ENCODE data around the gene IL1R2. TPM values are rescaled to one million over a fixed set of nuclear protein-coding genes. Genes with fewer than 3 reads are reported as not detected.

The IL1R2 gene
- total RNA-seq, 2 donors from 2014 or later: 18.3 to 47.7 TPM

GRCh38 chr2:101985793-101986164, 6.0 kb upstream of the IL1R2 start:
- H3K4me1 ChIP-seq (ENCODE audit: control insufficient read depth in 1 of 2, low read depth in 2 of 2): peaks cover 0 to 15% of the 10 kb centered on the region in 2 donors
- DNase-seq (ENCODE audit: low spot score) (no peak), ATAC-seq (ENCODE audit: insufficient number of reproducible peaks, low FRiP score, low read depth) (no peak)
- no peaks in the 10 kb centered on the region for H3K36me3 ChIP-seq
- H3K27ac ChIP-seq: no peak overlapping the region
- no peak overlapping the region for H3K4me3 ChIP-seq
- TF ChIP-seq, protein P1, sequence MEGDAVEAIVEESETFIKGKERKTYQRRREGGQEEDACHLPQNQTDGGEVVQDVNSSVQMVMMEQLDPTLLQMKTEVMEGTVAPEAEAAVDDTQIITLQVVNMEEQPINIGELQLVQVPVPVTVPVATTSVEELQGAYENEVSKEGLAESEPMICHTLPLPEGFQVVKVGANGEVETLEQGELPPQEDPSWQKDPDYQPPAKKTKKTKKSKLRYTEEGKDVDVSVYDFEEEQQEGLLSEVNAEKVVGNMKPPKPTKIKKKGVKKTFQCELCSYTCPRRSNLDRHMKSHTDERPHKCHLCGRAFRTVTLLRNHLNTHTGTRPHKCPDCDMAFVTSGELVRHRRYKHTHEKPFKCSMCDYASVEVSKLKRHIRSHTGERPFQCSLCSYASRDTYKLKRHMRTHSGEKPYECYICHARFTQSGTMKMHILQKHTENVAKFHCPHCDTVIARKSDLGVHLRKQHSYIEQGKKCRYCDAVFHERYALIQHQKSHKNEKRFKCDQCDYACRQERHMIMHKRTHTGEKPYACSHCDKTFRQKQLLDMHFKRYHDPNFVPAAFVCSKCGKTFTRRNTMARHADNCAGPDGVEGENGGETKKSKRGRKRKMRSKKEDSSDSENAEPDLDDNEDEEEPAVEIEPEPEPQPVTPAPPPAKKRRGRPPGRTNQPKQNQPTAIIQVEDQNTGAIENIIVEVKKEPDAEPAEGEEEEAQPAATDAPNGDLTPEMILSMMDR (IDR thresholded peaks at IDR 0.05): no peak
- no peaks in the 10 kb centered on the region for H3K27me3 ChIP-seq (replicated peaks; ENCODE audit: insufficient read depth)
- H3K9me3 ChIP-seq: no peaks in the 10 kb centered on the region

DNA sequence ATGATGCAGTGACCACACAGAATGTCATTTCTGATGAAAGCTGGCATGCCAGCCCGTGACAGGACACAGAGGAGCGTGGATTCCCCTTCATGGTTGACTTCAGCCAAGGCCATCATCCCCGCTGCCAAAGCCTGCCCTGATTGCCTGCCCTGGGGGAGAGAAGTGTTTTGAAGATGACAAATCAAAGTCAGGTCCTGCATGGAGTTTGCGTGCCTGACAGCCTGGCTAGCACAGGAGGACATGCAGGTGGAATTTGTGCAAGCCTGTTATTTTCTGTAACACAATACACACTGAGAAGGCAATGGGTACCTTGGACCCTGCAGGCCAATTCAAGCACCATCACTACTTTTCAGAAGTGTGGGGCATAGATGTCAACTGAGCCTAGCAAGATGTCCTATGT, 5.4 kb upstream of the IL1R2 start:
- Histone ChIP-seq H3K27me3 (replicated peaks; ENCODE audit: insufficient read depth) (no peaks in the 10 kb centered on the region), H3K4me1 (ENCODE audit: control insufficient read depth in 1 of 2, low read depth in 2 of 2) (peaks cover 0 to 15% of the 10 kb centered on the region in 2 donors), H3K4me3 (no peak overlapping the region), H3K27ac (no peak overlapping the region), H3K9me3 (no peaks in the 10 kb centered on the region), H3K36me3 (no peaks in the 10 kb centered on the region)
- TF ChIP-seq, protein P1 (IDR thresholded peaks at IDR 0.05): no peak
- ATAC-seq (ENCODE audit: insufficient number of reproducible peaks, low FRiP score, low read depth) (no peak), DNase-seq (ENCODE audit: low spot score) (no peak)

- no peak overlapping the region for H3K27ac ChIP-seq
- H3K9me3 ChIP-seq: no peaks in the 10 kb centered on the region
- no peaks in the 10 kb centered on the region for H3K27me3 ChIP-seq (replicated peaks; ENCODE audit: insufficient read depth)
- H3K36me3 ChIP-seq: no peaks in the 10 kb centered on the region
- TF ChIP-seq, protein P1 (IDR thresholded peaks at IDR 0.05): no peak
- DNase-seq (ENCODE audit: low spot score) (no peak), ATAC-seq (ENCODE audit: insufficient number of reproducible peaks, low FRiP score, low read depth) (no peak)
- no peak overlapping the region for H3K4me3 ChIP-seq
- H3K4me1 ChIP-seq (ENCODE audit: control insufficient read depth in 1 of 2, low read depth in 2 of 2): peaks cover 0 to 15% of the 10 kb centered on the region in 2 donors
These were observed 4.7 kb upstream of the IL1R2 start for GRCh38 chr2:101986804-101987740.

DNA sequence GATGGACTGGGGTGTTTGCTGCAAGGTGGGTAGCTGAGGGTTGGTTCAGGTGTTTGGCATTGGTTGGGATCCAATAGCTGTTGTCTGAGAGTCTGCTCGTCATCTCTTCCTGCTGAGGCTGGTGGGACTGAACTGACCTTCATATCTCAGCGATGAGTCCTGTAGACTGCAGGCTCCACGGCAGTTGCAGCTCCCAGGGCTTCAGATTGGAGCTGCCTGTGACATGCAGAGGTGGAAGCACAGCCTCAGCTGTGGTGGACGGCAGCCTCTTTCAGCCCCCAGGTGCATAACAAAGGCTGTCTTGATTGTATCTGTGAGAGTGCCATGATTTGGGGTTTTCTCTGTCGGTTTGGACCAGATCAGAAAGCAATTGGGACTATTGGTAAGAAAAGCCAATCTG, 3.9 kb upstream of the IL1R2 start:
- ATAC-seq (ENCODE audit: insufficient number of reproducible peaks, low FRiP score, low read depth) (no peak), DNase-seq (ENCODE audit: low spot score) (no peak)
- Histone ChIP-seq H3K4me3 (no peak overlapping the region), H3K9me3 (no peaks in the 10 kb centered on the region), H3K27me3 (replicated peaks; ENCODE audit: insufficient read depth) (no peaks in the 10 kb centered on the region), H3K4me1 (ENCODE audit: control insufficient read depth in 1 of 2, low read depth in 2 of 2) (peaks cover 0 to 9% of the 10 kb centered on the region in 2 donors), H3K27ac (no peak overlapping the region), H3K36me3 (no peaks in the 10 kb centered on the region)
- TF ChIP-seq, protein P1 (IDR thresholded peaks at IDR 0.05): no peak

GRCh38 chr2:101988541-101988940, 3.2 kb upstream of the IL1R2 start:
- Histone ChIP-seq H3K27ac (no peak overlapping the region), H3K9me3 (no peaks in the 10 kb centered on the region), H3K4me1 (ENCODE audit: control insufficient read depth in 1 of 2, low read depth in 2 of 2) (peaks cover 0 to 5% of the 10 kb centered on the region in 2 donors), H3K36me3 (no peaks in the 10 kb centered on the region), H3K27me3 (replicated peaks; ENCODE audit: insufficient read depth) (no peaks in the 10 kb centered on the region), H3K4me3 (no peak overlapping the region)
- DNase-seq (ENCODE audit: low spot score) (no peak), ATAC-seq (ENCODE audit: insufficient number of reproducible peaks, low FRiP score, low read depth) (no peak)
- TF ChIP-seq, protein P1 (IDR thresholded peaks at IDR 0.05): no peak
